RWPE2 (cell line): ENCODE measurements around the gene VAPA.

Experiments used
- ATAC-seq: fragments of 200-7000 bp; cut with Tn5 transposase; 3 replicates; pipeline ENCODE4 v1.9.1; 2021; ENCODE audit warnings: low read depth
- DNase-seq: peaks from one replicate; pipeline ENCODE4 v3.0.0-alpha.2; 2020; ENCODE audit warnings: low spot score
- H3K27ac ChIP-seq: fragments of 450-650 bp; 2 replicates; pipeline ENCODE4 v1.5.1; 2017; ENCODE audit warnings: mild to moderate bottlenecking; ENCODE audit not compliant: poor library complexity, severe bottlenecking
- H3K27me3 ChIP-seq: fragments of 250-450 bp; sonication (Bioruptor Pico); 2 replicates; pipeline ENCODE4 v1.5.1; 2021; ENCODE audit warnings: mild to moderate bottlenecking, moderate library complexity; ENCODE audit not compliant: insufficient read depth, poor library complexity, severe bottlenecking
- H3K36me3 ChIP-seq: fragments of 250-450 bp; sonication (Bioruptor Pico); 2 replicates; pipeline ENCODE4 v1.5.1; 2020; ENCODE audit warnings: low read depth, mild to moderate bottlenecking, moderate library complexity
- H3K4me1 ChIP-seq: fragments of 250-450 bp; sonication (Bioruptor Pico); 2 replicates; pipeline ENCODE4 v1.5.1; 2021; ENCODE audit warnings: mild to moderate bottlenecking, moderate library complexity; ENCODE audit not compliant: insufficient read depth, poor library complexity, severe bottlenecking
- H3K4me3 ChIP-seq: fragments of 250-450 bp; sonication (Bioruptor Pico); 2 replicates; pipeline ENCODE4 v1.5.1; 2021; ENCODE audit warnings: mild to moderate bottlenecking, moderate library complexity; ENCODE audit not compliant: severe bottlenecking
- H3K9me3 ChIP-seq: fragments of 250-450 bp; sonication (Bioruptor Pico); 2 replicates; pipeline ENCODE4 v1.5.1; 2021; ENCODE audit warnings: mild to moderate bottlenecking, moderate library complexity; ENCODE audit not compliant: severe bottlenecking
- TF ChIP-seq, protein P1 (sequence below): fragments of 450-650 bp; IDR thresholded peaks from one replicate; pipeline ENCODE4 v1.5.1; 2017; ENCODE audit warnings: mild to moderate bottlenecking, moderate library complexity; ENCODE audit not compliant: poor library complexity, severe bottlenecking

The VAPA gene

DNA sequence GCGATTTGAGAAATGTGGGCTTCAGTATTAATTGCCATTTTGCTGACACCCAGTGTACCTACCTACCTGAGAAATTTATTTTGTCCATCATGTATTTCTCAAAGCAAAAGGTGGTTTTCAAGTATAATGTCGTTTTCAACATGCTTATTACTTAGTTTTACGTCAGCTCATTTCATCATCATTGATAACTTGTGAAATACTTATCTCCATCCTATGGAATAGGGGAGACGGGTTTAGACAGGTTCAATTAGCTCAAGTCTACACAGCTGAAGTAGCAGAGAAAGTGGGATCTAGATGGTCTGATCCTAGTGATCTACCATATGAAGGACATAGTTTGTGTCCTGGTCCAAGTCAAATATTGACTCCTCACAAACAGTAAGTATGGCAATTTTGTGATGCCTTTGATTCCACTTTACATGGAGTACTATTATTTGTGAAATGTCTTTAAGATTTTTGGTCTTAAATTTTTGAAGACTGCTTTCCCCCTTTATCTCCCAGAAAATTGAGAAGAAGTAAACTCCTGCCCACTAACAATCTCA, 45.1 kb downstream of the VAPA start:
- ATAC-seq = no peak
- Histone ChIP-seq H3K36me3 (peaks cover 29% of the 10 kb centered on the region), H3K9me3 (no peaks in the 10 kb centered on the region), H3K27ac (no peak overlapping the region), H3K4me3 (no peak overlapping the region), H3K27me3 (no peaks in the 10 kb centered on the region), H3K4me1 (no peaks in the 10 kb centered on the region)
- TF ChIP-seq, protein P1, sequence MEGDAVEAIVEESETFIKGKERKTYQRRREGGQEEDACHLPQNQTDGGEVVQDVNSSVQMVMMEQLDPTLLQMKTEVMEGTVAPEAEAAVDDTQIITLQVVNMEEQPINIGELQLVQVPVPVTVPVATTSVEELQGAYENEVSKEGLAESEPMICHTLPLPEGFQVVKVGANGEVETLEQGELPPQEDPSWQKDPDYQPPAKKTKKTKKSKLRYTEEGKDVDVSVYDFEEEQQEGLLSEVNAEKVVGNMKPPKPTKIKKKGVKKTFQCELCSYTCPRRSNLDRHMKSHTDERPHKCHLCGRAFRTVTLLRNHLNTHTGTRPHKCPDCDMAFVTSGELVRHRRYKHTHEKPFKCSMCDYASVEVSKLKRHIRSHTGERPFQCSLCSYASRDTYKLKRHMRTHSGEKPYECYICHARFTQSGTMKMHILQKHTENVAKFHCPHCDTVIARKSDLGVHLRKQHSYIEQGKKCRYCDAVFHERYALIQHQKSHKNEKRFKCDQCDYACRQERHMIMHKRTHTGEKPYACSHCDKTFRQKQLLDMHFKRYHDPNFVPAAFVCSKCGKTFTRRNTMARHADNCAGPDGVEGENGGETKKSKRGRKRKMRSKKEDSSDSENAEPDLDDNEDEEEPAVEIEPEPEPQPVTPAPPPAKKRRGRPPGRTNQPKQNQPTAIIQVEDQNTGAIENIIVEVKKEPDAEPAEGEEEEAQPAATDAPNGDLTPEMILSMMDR = no peak
- no peak for DNase-seq

DNA sequence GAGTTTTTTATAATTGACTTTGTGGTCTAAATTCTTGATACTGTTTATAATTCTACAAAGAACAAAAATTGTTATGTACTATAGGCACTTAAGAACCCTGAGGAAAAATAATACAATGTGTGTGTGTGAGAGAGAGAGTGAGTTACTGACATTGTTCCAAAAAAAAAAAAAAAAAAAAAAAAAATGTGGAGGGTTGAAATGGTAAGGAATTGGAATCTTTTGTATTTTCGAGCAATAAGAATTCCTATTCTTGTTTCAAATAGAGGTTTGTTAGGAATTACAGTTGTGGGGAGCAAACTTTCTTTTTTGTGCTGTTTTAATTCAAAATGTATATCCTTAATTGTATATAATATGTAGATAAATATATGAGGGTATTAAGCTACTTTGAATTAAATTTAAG, 45.7 kb downstream of the VAPA start:
- peaks cover 23% of the 10 kb centered on the region for H3K36me3 ChIP-seq
- TF ChIP-seq, protein P1 = no peak
- no peak overlapping the region for H3K4me3 ChIP-seq
- H3K9me3 ChIP-seq = no peaks in the 10 kb centered on the region
- no peaks in the 10 kb centered on the region for H3K27me3 ChIP-seq
- no peaks in the 10 kb centered on the region for H3K4me1 ChIP-seq
- no peak for ATAC-seq
- no peak for DNase-seq
- H3K27ac ChIP-seq = no peak overlapping the region

DNA sequence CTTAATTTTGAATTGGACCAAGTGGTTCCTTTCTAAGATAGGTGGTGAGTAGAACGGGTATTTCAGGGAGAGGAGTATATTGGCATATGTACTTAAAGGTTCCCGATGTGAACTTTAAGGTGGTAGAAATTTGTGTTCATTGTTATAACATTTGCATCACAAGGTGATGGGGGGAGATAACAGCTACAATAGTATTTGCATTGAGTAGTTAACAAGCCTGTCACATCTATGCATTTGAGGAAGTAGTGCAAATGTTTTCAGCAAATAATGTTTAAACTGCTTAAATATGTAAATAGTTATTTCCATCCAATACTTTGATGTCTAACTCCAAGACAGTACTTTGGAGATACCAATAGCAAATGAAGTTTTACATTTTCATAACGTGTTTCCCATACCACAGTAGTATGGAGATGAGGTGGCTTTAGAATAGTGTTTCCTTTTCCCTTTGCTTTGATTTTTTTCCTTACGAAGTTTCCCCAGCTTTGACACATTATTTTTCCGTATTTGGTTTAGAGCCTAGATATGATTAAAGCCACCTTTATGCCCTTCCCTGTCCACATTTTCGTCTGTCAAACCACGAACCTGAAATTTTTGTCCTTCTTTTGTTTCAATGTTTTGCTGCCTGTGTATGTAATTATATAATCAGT, 46.6 kb downstream of the VAPA start:
- H3K4me3 ChIP-seq = no peak overlapping the region
- DNase-seq (no peak), ATAC-seq (0 out of 3 replicates have a peak, but pooled peaks have one; percentile 8)
- H3K27me3 ChIP-seq = no peaks in the 10 kb centered on the region
- H3K9me3 ChIP-seq = no peaks in the 10 kb centered on the region
- TF ChIP-seq, protein P1 = no peak
- H3K36me3 ChIP-seq = peaks cover 15% of the 10 kb centered on the region
- no peak overlapping the region for H3K27ac ChIP-seq
- no peaks in the 10 kb centered on the region for H3K4me1 ChIP-seq

DNA sequence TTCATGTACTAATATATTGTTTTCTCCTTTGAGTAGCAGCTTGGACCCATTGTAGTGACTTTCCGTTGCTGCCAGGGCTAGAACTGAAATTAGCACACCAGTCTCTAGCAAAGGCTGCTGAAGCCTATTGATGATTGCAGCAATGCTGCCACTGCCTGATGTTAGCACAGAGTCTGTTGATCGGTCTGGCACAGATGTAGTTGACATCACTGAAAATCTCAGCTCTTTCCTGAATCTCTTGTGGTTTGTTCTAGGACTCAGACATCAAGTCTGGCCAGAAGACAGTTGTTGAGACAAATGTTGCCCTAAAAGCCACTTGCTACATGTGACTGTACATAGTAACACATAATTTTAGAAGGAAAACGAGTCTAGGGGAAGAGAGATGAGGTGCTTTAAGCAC, 47.2 kb downstream of the VAPA start:
- Histone ChIP-seq H3K4me1 (no peaks in the 10 kb centered on the region), H3K4me3 (no peak overlapping the region), H3K36me3 (peaks cover 8% of the 10 kb centered on the region), H3K27ac (no peak overlapping the region), H3K9me3 (no peaks in the 10 kb centered on the region), H3K27me3 (no peaks in the 10 kb centered on the region)
- ATAC-seq (peak; percentile 18; the same call in 1 of the 3 replicates), DNase-seq (no peak)
- TF ChIP-seq, protein P1 = no peak
